Activated CD4-positive, alpha-beta T cell treated with anti-CD3 and anti-CD28 coated beads, Interleukin-2, amount 10 ng/mL, durations not matched to agents 7 days and 5 days (primary cell): Measurements from ENCODE around the gene PTPRN2. TPM values are rescaled to one million over a fixed set of nuclear protein-coding genes. Genes with fewer than 3 reads are reported as not detected.

Experiments used
- CTCF ChIA-PET: fragments of 350-600 bp; sonication (Branson Sonifier 250); formaldehyde crosslinking; loops from one replicate; lab custom pipeline; 2021; ENCODE audit warnings: antibody characterized with exemption; lab: Charles Lee
- POLR2A ChIA-PET: fragments of 350-600 bp; sonication (Branson Sonifier 250); formaldehyde crosslinking; loops from one replicate; lab custom pipeline; 2021; ENCODE audit warnings: antibody characterized with exemption; lab: Charles Lee
- DNase-seq: peaks from one replicate; pipeline ENCODE4 v3.0.0-alpha.2; 2020
- H3K27ac Mint-ChIP-seq: one replicate; pipeline ENCODE4 v1.8.0; 2021; ENCODE audit warnings: mild to moderate bottlenecking, moderate library complexity, mixed read lengths
- H3K27me3 Mint-ChIP-seq: one replicate; pipeline ENCODE4 v1.8.0; 2021; ENCODE audit warnings: mixed read lengths
- H3K36me3 Mint-ChIP-seq: one replicate; pipeline ENCODE4 v1.8.0; 2021; ENCODE audit warnings: low read depth, mixed read lengths
- H3K4me1 Mint-ChIP-seq: one replicate; pipeline ENCODE4 v1.8.0; 2021; ENCODE audit warnings: mixed read lengths
- H3K4me3 Mint-ChIP-seq: one replicate; pipeline ENCODE4 v1.8.0; 2021; ENCODE audit warnings: mild to moderate bottlenecking, moderate library complexity, mixed read lengths
- H3K9me3 Mint-ChIP-seq: one replicate; pipeline ENCODE4 v1.8.0; 2021; ENCODE audit warnings: mixed read lengths
- total RNA-seq, 2 experiments: library from RNA; stranded (reverse); gene quantifications; one replicate each; pipeline ENCODE4 v1.2.3, GENCODE V29; 2021

PTPRN2 gene
- total RNA-seq, 2 experiments from 2014 or later: 2.6 to 2.7 TPM

DNA sequence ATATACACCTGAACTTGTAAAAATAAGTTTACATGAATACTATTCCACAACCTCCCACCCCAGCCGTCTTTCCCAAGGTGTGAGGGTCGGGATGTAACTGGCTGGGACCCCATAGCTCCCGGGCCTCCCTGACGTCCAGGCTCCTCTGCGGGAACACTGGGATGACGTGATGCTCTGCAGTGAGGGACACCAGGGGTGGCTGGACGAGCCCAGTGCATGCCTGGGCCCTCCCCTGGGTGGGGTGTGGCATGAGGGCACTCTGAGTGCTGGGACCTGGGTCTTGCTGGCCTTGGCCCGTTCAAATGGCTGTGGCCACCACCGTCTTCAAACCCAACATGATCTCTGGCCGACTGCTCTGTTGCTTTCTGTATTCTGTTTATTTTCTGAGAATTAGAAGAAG lies 1068.4 kb downstream of the PTPRN2 start:
- Mint-ChIP-seq H3K4me1 (no peaks in the 10 kb centered on the region), H3K36me3 (no peaks in the 10 kb centered on the region), H3K9me3 (no peaks in the 10 kb centered on the region), H3K27ac (no peak overlapping the region), H3K27me3 (peaks cover 2% of the 10 kb centered on the region), H3K4me3 (no peak overlapping the region)
- ChIA-PET POLR2A (no interaction called here), CTCF (interaction anchor here (0.6 to 1.3 kb wide), 2 partner anchors 13 to 478 kb away, joined by 3 to 4 read pairs; no protein-coding TSS in a partner anchor)
- DNase-seq: no peak

DNA sequence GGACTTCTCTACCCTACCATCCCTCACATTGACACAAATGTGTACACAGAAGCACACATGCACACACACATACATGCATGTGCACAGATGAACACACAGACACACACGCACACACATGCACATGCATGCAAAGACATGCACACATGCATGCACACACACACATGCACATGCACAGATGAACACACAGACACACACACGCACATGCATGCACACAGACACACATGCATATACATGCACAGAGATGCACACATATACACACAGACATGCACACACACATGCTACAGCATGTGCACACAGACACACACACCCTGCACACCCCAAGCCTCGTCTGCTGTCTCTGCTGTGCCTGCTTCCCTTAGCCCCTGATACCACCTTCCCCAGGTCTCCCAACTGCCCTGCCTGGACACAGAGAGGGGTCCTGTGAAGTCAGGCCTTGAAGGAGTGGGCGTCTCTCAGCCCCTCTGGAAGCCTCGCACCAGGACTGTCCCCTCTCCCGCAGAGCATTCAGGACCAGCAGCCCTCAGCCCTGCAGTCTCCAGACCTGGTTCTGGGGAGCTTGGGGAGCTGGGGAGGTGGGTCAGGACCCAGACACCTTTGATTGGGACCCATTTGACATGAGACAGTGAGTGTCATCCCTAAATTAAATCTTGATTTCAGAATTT lies 1069.0 kb downstream of the PTPRN2 start:
- ChIA-PET POLR2A (no interaction called here), CTCF (no interaction called here)
- Mint-ChIP-seq H3K27me3 (peaks cover 2% of the 10 kb centered on the region), H3K36me3 (no peaks in the 10 kb centered on the region), H3K4me1 (no peaks in the 10 kb centered on the region), H3K27ac (no peak overlapping the region), H3K9me3 (no peaks in the 10 kb centered on the region), H3K4me3 (no peak overlapping the region)
- DNase-seq: no peak

DNA sequence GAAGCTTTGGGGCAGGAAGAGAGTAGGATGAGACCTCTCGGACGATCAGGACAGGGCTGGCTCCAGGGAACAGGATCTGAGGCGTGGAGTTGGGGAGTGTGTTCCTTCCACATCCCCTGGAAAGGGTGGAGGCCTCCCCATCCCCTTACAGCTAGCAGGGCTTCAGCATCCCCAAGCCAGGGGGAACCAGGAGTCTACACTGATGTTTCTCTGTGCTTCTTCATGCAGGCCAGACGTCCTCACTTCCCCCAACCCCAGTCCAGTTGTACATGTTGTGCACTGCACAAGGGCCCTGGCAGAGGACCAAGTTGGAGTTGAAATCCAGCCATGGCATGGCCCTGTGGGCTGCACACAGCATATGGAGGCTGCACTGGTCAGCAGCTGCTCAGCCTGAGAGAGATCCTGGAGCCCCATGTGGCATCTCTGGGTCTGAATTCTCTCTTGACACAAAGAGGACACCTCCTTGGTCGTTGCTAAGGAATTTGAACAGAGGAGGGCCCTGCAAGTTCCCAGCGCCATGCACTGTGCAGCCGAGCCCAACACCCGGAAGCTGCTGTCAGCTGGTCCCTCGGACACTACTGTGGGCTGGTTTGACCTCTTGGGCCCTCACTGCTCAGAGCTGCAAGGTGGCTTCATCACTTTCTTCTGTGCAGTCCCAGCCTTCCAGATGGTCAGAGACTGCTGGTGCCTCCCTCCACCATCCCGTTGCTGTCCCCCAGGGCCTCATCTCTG lies 1069.7 kb downstream of the PTPRN2 start:
- no peak for DNase-seq
- no peak overlapping the region for H3K4me3 Mint-ChIP-seq
- H3K27me3 Mint-ChIP-seq: peaks cover 2% of the 10 kb centered on the region
- no peaks in the 10 kb centered on the region for H3K9me3 Mint-ChIP-seq
- POLR2A ChIA-PET: no interaction called here
- H3K4me1 Mint-ChIP-seq: no peaks in the 10 kb centered on the region
- no peaks in the 10 kb centered on the region for H3K36me3 Mint-ChIP-seq
- CTCF ChIA-PET: interaction anchor here (1.3 kb wide), 1 partner anchor 13 kb away, joined by 3 read pairs; no protein-coding TSS in a partner anchor
- H3K27ac Mint-ChIP-seq: no peak overlapping the region

DNA sequence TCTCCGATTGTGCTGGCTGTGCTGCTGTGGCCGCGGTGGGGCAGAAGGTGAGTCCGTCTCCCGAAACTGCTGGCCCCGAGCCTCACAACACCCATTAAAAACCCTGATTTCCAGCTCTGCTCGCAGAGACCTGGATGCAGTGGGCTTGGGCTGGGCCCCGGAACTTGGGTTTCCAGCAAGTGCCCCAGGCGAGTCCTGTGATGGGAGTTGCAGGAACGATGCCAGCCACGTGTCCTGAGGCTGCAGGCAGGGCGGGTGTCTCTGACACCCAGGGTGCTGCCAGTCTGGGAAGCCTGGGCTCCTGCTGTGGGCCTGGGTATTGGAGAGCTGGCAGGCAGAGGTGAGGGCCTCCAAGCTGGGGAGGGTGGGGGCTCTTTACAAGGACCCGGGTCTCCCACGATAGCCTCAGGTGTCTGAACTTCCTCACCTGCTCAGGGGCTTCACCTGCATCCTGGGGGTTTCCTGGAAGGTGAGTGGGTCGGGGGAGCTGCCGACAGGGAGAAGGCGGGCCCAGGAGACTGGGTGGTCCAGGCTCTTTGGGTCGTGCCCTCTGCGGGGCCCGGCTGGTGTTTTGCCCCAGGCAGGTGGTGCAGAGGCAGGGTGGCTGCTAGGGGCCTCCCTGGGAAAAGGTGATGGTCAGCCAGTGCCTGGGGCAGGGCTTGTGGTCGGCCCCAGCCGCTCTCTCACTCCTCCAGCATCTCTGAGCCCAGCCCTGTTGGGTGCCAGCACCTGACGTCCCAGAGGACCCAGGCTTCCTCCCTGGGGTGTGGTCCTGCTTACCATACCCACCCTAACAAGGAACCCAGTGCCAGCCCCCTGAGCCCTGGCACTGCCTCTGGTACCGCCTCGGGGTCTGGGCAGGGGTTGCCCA lies 1070.5 kb downstream of the PTPRN2 start:
- H3K4me3 Mint-ChIP-seq: no peak overlapping the region
- CTCF ChIA-PET: interaction anchor here (0.7 to 1.3 kb wide), 2 partner anchors 14 to 123 kb away, joined by 3 read pairs; no protein-coding TSS in a partner anchor
- POLR2A ChIA-PET: no interaction called here
- H3K27me3 Mint-ChIP-seq: peaks cover 2% of the 10 kb centered on the region
- no peaks in the 10 kb centered on the region for H3K4me1 Mint-ChIP-seq
- H3K27ac Mint-ChIP-seq: no peak overlapping the region
- H3K9me3 Mint-ChIP-seq: no peaks in the 10 kb centered on the region
- no peaks in the 10 kb centered on the region for H3K36me3 Mint-ChIP-seq
- no peak for DNase-seq

DNA sequence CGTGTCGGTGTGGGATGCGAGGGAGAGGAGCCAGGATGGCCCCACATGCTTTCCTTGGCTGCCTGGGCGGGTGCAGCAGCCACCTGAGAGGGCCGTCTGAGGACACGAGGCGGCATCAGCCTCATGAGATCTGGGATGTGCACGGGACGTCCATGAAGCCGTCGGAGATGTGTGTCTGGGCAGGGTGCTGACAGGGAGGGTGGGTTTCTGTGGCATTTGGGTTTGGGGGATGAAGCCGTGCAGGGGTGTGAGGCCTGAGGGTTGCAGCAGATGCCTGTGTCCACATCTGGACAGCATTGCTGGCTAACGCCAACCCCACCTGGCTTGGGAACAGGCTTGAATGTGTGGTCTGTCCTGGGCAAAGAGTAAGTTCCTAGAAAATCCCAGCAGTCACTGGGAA lies 1071.3 kb downstream of the PTPRN2 start:
- POLR2A ChIA-PET: no interaction called here
- no peaks in the 10 kb centered on the region for H3K9me3 Mint-ChIP-seq
- no peak overlapping the region for H3K4me3 Mint-ChIP-seq
- no peaks in the 10 kb centered on the region for H3K36me3 Mint-ChIP-seq
- H3K27me3 Mint-ChIP-seq: peaks cover 8% of the 10 kb centered on the region
- no peak for DNase-seq
- H3K4me1 Mint-ChIP-seq: no peaks in the 10 kb centered on the region
- CTCF ChIA-PET: interaction anchor here (0.7 kb wide), 1 partner anchor 129 kb away, joined by 3 read pairs; no protein-coding TSS in a partner anchor
- no peak overlapping the region for H3K27ac Mint-ChIP-seq

DNA sequence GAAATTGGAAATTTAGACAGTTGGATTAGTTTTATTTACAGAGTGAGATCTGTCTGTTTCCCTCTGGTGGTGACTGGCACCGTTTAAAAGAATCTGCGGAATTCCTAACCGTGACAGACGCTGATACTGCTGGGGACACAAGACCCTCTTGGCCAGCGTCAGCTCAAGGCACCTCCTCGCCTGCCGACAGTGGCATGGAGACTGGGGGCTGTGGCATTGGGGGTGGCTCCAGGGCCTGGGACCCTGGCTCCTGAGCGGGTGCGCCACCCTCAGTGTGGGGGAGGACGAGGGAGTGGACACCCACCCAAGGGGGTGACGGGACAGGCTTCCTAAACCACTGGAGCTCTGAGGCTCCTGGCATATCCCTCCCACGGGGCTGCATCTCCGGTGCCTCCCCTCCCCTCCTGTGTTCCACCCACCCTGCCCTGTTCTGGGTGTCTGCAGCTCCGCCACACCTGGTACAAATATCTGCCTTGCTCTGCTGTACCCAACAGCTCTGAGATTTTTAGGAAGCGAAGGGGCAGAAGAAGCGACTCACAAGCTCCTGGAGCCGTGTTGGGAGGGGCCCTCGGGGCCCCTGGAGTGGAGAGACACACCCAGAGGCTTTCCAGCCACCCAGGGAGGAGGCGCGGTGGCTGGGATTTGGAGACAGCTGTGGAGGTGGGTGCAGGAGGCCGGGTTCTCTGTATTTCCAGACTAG lies 1072.1 kb downstream of the PTPRN2 start:
- Mint-ChIP-seq H3K27ac (no peak overlapping the region), H3K27me3 (peaks cover 16% of the 10 kb centered on the region), H3K9me3 (no peaks in the 10 kb centered on the region), H3K4me3 (no peak overlapping the region), H3K36me3 (no peaks in the 10 kb centered on the region), H3K4me1 (no peaks in the 10 kb centered on the region)
- DNase-seq: no peak
- ChIA-PET POLR2A (no interaction called here), CTCF (interaction anchor here (1.4 kb wide), 1 partner anchor 10 kb away, joined by 3 read pairs; no protein-coding TSS in a partner anchor)

DNA sequence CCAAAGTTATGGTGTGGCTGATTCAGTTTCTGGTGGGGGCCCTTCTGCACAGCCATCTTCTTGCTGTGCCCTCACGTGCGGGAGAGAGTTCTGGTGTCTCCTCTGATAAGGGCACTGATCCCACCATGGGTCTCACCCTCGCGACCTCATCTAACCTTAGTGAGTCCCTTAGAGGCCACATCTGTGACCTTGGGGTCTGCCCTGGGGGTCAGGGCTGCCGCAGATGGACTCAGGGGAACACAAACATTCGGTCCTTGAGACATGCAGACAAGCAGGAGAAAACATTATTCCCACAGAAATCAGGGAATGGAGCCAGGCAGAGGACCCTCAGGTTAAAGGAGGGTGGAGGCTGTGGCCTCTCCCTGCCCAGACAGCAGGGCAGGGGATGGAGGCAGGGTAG lies 1072.9 kb downstream of the PTPRN2 start:
- Mint-ChIP-seq H3K27ac (no peak overlapping the region), H3K36me3 (no peaks in the 10 kb centered on the region), H3K9me3 (no peaks in the 10 kb centered on the region), H3K27me3 (peaks cover 23% of the 10 kb centered on the region), H3K4me1 (no peaks in the 10 kb centered on the region), H3K4me3 (no peak overlapping the region)
- ChIA-PET POLR2A (no interaction called here), CTCF (interaction anchor here (1.4 kb wide), 1 partner anchor 9 kb away, joined by 3 read pairs; no protein-coding TSS in a partner anchor)
- DNase-seq: no peak

DNA sequence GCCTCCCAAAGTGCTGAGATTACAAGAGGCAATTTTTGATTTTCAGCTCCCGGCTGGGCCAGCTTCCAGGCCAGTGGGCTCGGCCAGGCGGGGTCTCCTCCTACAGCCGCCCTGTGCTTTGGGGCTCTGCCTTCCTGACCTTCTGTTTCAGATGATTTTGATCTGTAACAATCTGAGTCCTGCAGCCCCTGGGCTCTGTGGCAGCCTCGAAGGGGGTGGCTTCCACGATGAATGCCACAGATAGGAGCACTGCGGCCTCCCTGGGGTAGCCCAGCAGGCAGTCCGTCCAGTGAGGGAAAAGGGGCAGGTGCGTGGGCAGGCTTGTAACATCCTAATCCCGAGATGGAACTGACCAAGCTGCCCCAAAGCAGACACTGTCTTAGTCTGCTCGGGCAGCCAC lies 1073.3 kb downstream of the PTPRN2 start:
- H3K27ac Mint-ChIP-seq: no peak overlapping the region
- ChIA-PET CTCF (no interaction called here), POLR2A (no interaction called here)
- H3K9me3 Mint-ChIP-seq: no peaks in the 10 kb centered on the region
- no peaks in the 10 kb centered on the region for H3K36me3 Mint-ChIP-seq
- peaks cover 28% of the 10 kb centered on the region for H3K27me3 Mint-ChIP-seq
- H3K4me3 Mint-ChIP-seq: no peak overlapping the region
- no peak for DNase-seq
- no peaks in the 10 kb centered on the region for H3K4me1 Mint-ChIP-seq

DNA sequence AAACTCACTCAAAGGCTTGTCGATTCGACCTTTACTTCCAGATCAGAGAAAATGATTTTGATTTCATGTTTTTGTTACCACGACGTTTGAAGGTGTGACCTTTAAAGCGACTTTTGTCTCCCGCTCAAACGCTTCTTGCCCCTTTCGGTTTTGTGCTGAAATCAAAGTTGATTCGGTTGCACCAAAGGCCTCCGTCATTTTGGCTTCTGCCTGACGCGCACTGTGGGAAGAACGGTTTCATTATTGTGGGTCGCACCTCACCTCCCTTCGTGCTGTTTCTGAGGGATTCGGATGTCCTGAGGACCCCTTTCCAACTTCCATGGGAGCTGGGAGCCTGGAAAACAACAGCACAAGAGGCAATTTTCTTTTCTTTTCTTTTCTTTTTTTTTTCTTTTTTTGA lies 1073.9 kb downstream of the PTPRN2 start:
- POLR2A ChIA-PET: no interaction called here
- H3K27me3 Mint-ChIP-seq: peaks cover 30% of the 10 kb centered on the region
- H3K36me3 Mint-ChIP-seq: no peaks in the 10 kb centered on the region
- no peak overlapping the region for H3K4me3 Mint-ChIP-seq
- CTCF ChIA-PET: no interaction called here
- no peaks in the 10 kb centered on the region for H3K9me3 Mint-ChIP-seq
- peak overlapping the region; percentile 28 for H3K27ac Mint-ChIP-seq
- H3K4me1 Mint-ChIP-seq: no peaks in the 10 kb centered on the region
- DNase-seq: no peak

DNA sequence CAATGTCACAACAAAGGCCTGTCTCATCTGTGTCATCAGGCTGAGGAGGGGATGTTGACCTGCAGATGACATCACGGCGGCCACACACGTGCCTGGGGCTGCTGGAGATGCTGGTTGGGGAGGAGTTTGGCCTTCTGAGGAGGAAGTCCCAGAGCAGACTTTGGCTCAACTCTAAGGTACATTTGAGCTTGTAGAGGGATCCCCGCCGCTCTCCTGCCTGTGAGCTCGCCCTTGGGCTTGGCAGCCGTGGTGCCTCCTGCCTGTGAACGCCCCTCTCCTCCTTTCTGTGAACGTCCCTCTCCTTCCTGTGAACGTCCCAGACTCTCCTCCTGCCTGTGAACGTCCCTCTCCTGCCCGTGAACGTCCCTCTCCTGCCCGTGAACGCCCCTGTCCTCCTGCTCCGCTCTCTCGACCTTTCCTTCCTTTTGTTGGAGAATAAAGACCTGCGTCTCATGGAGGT lies 1074.4 kb downstream of the PTPRN2 start:
- CTCF ChIA-PET: no interaction called here
- Mint-ChIP-seq H3K4me3 (no peak overlapping the region), H3K4me1 (no peaks in the 10 kb centered on the region), H3K36me3 (no peaks in the 10 kb centered on the region), H3K9me3 (no peaks in the 10 kb centered on the region), H3K27me3 (peaks cover 28% of the 10 kb centered on the region), H3K27ac (peak overlapping the region; percentile 57)
- no peak for DNase-seq
- POLR2A ChIA-PET: no interaction called here

DNA sequence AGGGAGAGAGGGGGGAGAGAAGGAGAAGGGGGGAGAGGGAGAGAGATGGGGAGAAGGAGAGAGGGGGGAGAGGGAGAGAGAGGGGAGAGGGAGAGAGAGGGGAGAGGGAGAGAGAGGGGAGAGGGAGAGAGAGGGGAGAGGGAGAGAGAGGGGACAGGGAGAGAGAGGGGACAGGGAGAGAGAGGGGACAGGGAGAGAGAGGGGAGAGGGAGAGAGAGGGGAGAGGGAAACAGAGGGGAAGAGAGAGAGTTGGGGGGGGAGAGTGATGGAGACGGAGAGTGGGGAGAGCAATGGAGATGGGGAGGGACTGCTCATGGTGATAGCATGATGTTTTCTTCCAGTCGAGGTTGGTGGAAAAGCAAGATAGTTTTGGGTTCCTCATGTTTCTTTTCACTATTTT lies 1078.4 kb downstream of the PTPRN2 start:
- Mint-ChIP-seq H3K4me1 (peaks cover 2% of the 10 kb centered on the region), H3K36me3 (peaks cover 21% of the 10 kb centered on the region), H3K4me3 (no peak overlapping the region), H3K9me3 (peaks cover 22% of the 10 kb centered on the region), H3K27ac (no peak overlapping the region), H3K27me3 (peaks cover 51% of the 10 kb centered on the region)
- DNase-seq: no peak
- ChIA-PET CTCF (no interaction called here), POLR2A (no interaction called here)

DNA sequence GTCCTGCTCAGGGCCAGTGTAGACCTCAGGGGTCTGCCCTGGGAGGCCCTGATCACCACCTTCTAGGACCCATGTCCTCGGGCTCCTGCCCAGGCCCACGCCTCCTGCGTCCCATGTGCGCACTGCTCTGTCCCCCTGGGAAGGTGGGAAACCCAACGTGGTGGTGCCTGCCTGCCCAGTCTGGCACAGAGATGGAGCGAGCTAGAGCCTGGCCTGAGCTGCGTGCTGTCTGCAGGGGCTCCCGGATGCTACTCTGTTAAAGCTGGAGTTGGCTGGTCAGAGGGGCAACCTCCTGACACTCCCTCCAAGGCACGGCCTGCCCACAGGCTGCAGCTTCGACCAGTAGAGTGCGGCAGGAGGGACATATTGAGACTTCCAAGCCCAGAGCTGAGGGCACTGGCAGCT lies 1079.1 kb downstream of the PTPRN2 start:
- no peak for DNase-seq
- peaks cover 9% of the 10 kb centered on the region for H3K4me1 Mint-ChIP-seq
- no peak overlapping the region for H3K4me3 Mint-ChIP-seq
- POLR2A ChIA-PET: no interaction called here
- CTCF ChIA-PET: no interaction called here
- H3K27ac Mint-ChIP-seq: no peak overlapping the region
- peaks cover 24% of the 10 kb centered on the region for H3K36me3 Mint-ChIP-seq
- H3K9me3 Mint-ChIP-seq: peaks cover 22% of the 10 kb centered on the region
- H3K27me3 Mint-ChIP-seq: peaks cover 51% of the 10 kb centered on the region
